H9 (cell line): Measurements from ENCODE around the gene ABR. TPM values are rescaled to one million over a fixed set of nuclear protein-coding genes. Genes with fewer than 3 reads are reported as not detected.

Experiments used
- DNase-seq: peaks from one replicate; pipeline ENCODE4 v3.0.0-alpha.2; 2017
- H2AFZ ChIP-seq: one replicate; pipeline ENCODE4 v1.6.1; 2013; ENCODE audit warnings: mild to moderate bottlenecking, low read length, control low read depth, moderate library complexity
- H2AK5ac ChIP-seq: 2 replicates; pipeline ENCODE4 v1.6.1; 2013; ENCODE audit warnings: low read length, control low read depth, mixed read lengths; ENCODE audit not compliant: insufficient read length
- H2BK120ac ChIP-seq: one replicate; pipeline ENCODE4 v1.6.1; 2013; ENCODE audit warnings: low read depth, mild to moderate bottlenecking, low read length, control low read depth, inconsistent platforms; ENCODE audit not compliant: poor library complexity, severe bottlenecking
- H2BK12ac ChIP-seq: 2 replicates; pipeline ENCODE4 v1.6.1; 2013; ENCODE audit warnings: low read length, control low read depth, mixed read lengths, low read depth; ENCODE audit not compliant: insufficient read length
- H2BK15ac ChIP-seq: 2 replicates; pipeline ENCODE4 v1.6.1; 2013; ENCODE audit warnings: low read depth, low read length, control low read depth
- H2BK20ac ChIP-seq: one replicate; pipeline ENCODE4 v1.6.1; 2013; ENCODE audit warnings: low read depth, mild to moderate bottlenecking, low read length, control low read depth, inconsistent platforms; ENCODE audit not compliant: poor library complexity, severe bottlenecking
- H2BK5ac ChIP-seq: 2 replicates; pipeline ENCODE4 v1.6.1; 2013; ENCODE audit warnings: low read length, control low read depth, mixed read lengths; ENCODE audit not compliant: insufficient read length
- H3K14ac ChIP-seq: 2 replicates; pipeline ENCODE4 v1.6.1; 2013; ENCODE audit warnings: low read length, control low read depth; ENCODE audit not compliant: insufficient read depth
- H3K18ac ChIP-seq: 2 replicates; pipeline ENCODE4 v1.6.1; 2013; ENCODE audit warnings: low read depth, mild to moderate bottlenecking, mixed read lengths, low read length, control low read depth; ENCODE audit not compliant: insufficient read length
- H3K23ac ChIP-seq: 2 replicates; pipeline ENCODE4 v1.6.1; 2013; ENCODE audit warnings: low read length, control low read depth, mixed read lengths, low read depth; ENCODE audit not compliant: insufficient read length
- H3K23me2 ChIP-seq: 2 replicates; pipeline ENCODE4 v1.6.1; 2013; ENCODE audit warnings: low read depth, mild to moderate bottlenecking, mixed read lengths, low read length, control low read depth; ENCODE audit not compliant: insufficient read length, poor library complexity, severe bottlenecking
- H3K27ac ChIP-seq: 2 replicates; pipeline ENCODE4 v1.5.1; 2013; ENCODE audit warnings: low read length, control low read depth, mixed read lengths, low read depth; ENCODE audit not compliant: insufficient read length
- H3K27me3 ChIP-seq: 2 replicates; pipeline ENCODE4 v1.6.1; 2013; ENCODE audit warnings: low read length, control low read depth, inconsistent platforms; ENCODE audit not compliant: insufficient read depth
- H3K4ac ChIP-seq: 2 replicates; pipeline ENCODE4 v1.6.1; 2013; ENCODE audit warnings: low read depth, mild to moderate bottlenecking, control low read depth, inconsistent platforms, low read length, moderate library complexity
- H3K4me1 ChIP-seq: 2 replicates; pipeline ENCODE4 v1.6.1; 2013; ENCODE audit warnings: low read length, control low read depth, inconsistent platforms; ENCODE audit not compliant: insufficient read depth
- H3K4me2 ChIP-seq: 2 replicates; pipeline ENCODE4 v1.6.1; 2013; ENCODE audit warnings: low read length, control low read depth, mixed read lengths; ENCODE audit not compliant: insufficient read length, insufficient read depth
- H3K56ac ChIP-seq: 2 replicates; pipeline ENCODE4 v1.6.1; 2013; ENCODE audit warnings: low read depth, mild to moderate bottlenecking, mixed read lengths, low read length, control low read depth; ENCODE audit not compliant: insufficient read length
- H3K79me1 ChIP-seq: 2 replicates; pipeline ENCODE4 v1.6.1; 2013; ENCODE audit warnings: low read depth, mild to moderate bottlenecking, moderate library complexity, low read length, control low read depth, inconsistent platforms; ENCODE audit not compliant: insufficient read depth, poor library complexity, severe bottlenecking
- H3K79me2 ChIP-seq: 2 replicates; pipeline ENCODE4 v1.6.1; 2013; ENCODE audit warnings: low read length, control low read depth, inconsistent platforms; ENCODE audit not compliant: insufficient read depth
- H3K9ac ChIP-seq: 2 replicates; pipeline ENCODE4 v1.6.1; 2013; ENCODE audit warnings: low read length, control low read depth, mixed read lengths; ENCODE audit not compliant: insufficient read length; ENCODE audit errors: extremely low read depth
- H3K9me3 ChIP-seq: one replicate; pipeline ENCODE4 v1.6.1; 2013; ENCODE audit warnings: low read depth, low read length, inconsistent platforms; ENCODE audit not compliant: control insufficient read depth
- H3T11ph ChIP-seq: one replicate; pipeline ENCODE4 v1.6.1; 2013; ENCODE audit warnings: mild to moderate bottlenecking, low read length, control low read depth, inconsistent platforms
- H4K20me1 ChIP-seq: one replicate; pipeline ENCODE4 v1.6.1; 2013; ENCODE audit not compliant: control insufficient read depth, insufficient read length, insufficient read depth
- H4K5ac ChIP-seq: 2 replicates; pipeline ENCODE4 v1.6.1; 2013; ENCODE audit warnings: low read depth, mild to moderate bottlenecking, mixed read lengths, low read length, control low read depth; ENCODE audit not compliant: insufficient read length
- H4K8ac ChIP-seq: replicated peaks from 2 replicates; pipeline ENCODE4 v1.6.1; 2013; ENCODE audit warnings: low read length, control low read depth, mixed read lengths, low read depth; ENCODE audit not compliant: insufficient read length
- H4K91ac ChIP-seq: 2 replicates; pipeline ENCODE4 v1.6.1; 2013; ENCODE audit warnings: low read depth, mild to moderate bottlenecking, moderate library complexity, mixed read lengths, low read length, control low read depth; ENCODE audit not compliant: insufficient read length
- H3K27ac Mint-ChIP-seq, 3 experiments: 2 replicates in 2 of 3; 3 replicates in 1 of 3; pipeline ENCODE4 v1.8.0; 2020 to 2021; ENCODE audit warnings: mixed read lengths in 3 of 3, mild to moderate bottlenecking in 1 of 3, moderate library complexity in 1 of 3
- H3K27me3 Mint-ChIP-seq: 2 replicates; pipeline ENCODE4 v1.8.0; 2021; ENCODE audit warnings: low read depth, mild to moderate bottlenecking, moderate library complexity, mixed read lengths
- H3K36me3 Mint-ChIP-seq, 3 experiments: 2 replicates in 2 of 3; 3 replicates in 1 of 3; pipeline ENCODE4 v1.8.0; 2020 to 2021; ENCODE audit warnings: low read depth in 3 of 3, mixed read lengths in 3 of 3; ENCODE audit not compliant: insufficient read depth in 1 of 3
- H3K4me1 Mint-ChIP-seq, 2 experiments: 2 replicates each; pipeline ENCODE4 v1.8.0; 2020; ENCODE audit warnings: mixed read lengths in 2 of 2
- H3K4me3 Mint-ChIP-seq, 2 experiments: 2 replicates in 1 of 2; 3 replicates in 1 of 2; pipeline ENCODE4 v1.8.0; 2020 to 2021; ENCODE audit warnings: mild to moderate bottlenecking in 2 of 2, mixed read lengths in 2 of 2, moderate library complexity in 1 of 2
- H3K9me3 Mint-ChIP-seq, 2 experiments: 2 replicates in 1 of 2; 3 replicates in 1 of 2; pipeline ENCODE4 v1.8.0; 2020; ENCODE audit warnings: mild to moderate bottlenecking in 2 of 2, mixed read lengths in 2 of 2, moderate library complexity in 1 of 2
- WGBS: extraction: QIAGEN DNeasy Blood & Tissue Kit; methylation state at CpG from one replicate; pipeline ENCODE4 v1.1.7; 2013; ENCODE audit warnings: missing lambda C conversion rate, low lambda C conversion rate, mixed read lengths; ENCODE audit not compliant: insufficient read length; ENCODE audit errors: extremely low coverage; 5-methylcytosine and 5-hydroxymethylcytosine counted together
- total RNA-seq: library from RNA; stranded (reverse); gene quantifications from 2 replicates; pipeline ENCODE4 v1.2.1, GENCODE V29; 2021
- TF ChIP-seq, protein P1 (sequence below): fragments of 200-600 bp; sonication (generic); conservative IDR thresholded peaks from 3 replicates; pipeline ENCODE4 v1.8.0; 2021; ENCODE audit warnings: antibody characterized with exemption, mild to moderate bottlenecking

ABR gene
- total RNA-seq, 1 experiment from 2014 or later, result 34.7 TPM

GRCh38 chr17:1011138-1011537 is 168.6 kb downstream of the ABR start:
- H2AK5ac ChIP-seq, result no peak overlapping the region
- H2BK12ac ChIP-seq, result no peak overlapping the region
- Mint-ChIP-seq H3K4me1 (no peaks in the 10 kb centered on the region), H3K36me3 (no peaks in the 10 kb centered on the region), H3K4me3 (no peak overlapping the region), H3K27me3 (0 out of 2 replicates have a peak, but pooled peaks cover 2% of the 10 kb centered on the region), H3K27ac (no peak overlapping the region), H3K9me3 (no peaks in the 10 kb centered on the region)
- no peak overlapping the region for H3K27ac ChIP-seq
- H4K20me1 ChIP-seq, result no peaks in the 10 kb centered on the region
- TF ChIP-seq, protein P1, sequence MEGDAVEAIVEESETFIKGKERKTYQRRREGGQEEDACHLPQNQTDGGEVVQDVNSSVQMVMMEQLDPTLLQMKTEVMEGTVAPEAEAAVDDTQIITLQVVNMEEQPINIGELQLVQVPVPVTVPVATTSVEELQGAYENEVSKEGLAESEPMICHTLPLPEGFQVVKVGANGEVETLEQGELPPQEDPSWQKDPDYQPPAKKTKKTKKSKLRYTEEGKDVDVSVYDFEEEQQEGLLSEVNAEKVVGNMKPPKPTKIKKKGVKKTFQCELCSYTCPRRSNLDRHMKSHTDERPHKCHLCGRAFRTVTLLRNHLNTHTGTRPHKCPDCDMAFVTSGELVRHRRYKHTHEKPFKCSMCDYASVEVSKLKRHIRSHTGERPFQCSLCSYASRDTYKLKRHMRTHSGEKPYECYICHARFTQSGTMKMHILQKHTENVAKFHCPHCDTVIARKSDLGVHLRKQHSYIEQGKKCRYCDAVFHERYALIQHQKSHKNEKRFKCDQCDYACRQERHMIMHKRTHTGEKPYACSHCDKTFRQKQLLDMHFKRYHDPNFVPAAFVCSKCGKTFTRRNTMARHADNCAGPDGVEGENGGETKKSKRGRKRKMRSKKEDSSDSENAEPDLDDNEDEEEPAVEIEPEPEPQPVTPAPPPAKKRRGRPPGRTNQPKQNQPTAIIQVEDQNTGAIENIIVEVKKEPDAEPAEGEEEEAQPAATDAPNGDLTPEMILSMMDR, result no peak
- no peak overlapping the region for H2BK20ac ChIP-seq
- no peak overlapping the region for H3K4ac ChIP-seq
- H3K23ac ChIP-seq, result no peak overlapping the region
- no peaks in the 10 kb centered on the region for H3K4me1 ChIP-seq
- no peaks in the 10 kb centered on the region for H3K9me3 ChIP-seq
- no peaks in the 10 kb centered on the region for H3K79me1 ChIP-seq
- no peaks in the 10 kb centered on the region for H3K79me2 ChIP-seq
- H3K27me3 ChIP-seq, result no peaks in the 10 kb centered on the region
- H3K4me2 ChIP-seq, result no peak overlapping the region
- no peak overlapping the region for H2BK15ac ChIP-seq
- no peak overlapping the region for H2BK120ac ChIP-seq
- H3K56ac ChIP-seq, result no peak overlapping the region
- H4K91ac ChIP-seq, result no peak overlapping the region
- no peak overlapping the region for H2AFZ ChIP-seq
- H3K18ac ChIP-seq, result no peak overlapping the region
- H3K9ac ChIP-seq, result no peak overlapping the region
- H3K23me2 ChIP-seq, result no peaks in the 10 kb centered on the region
- H3K14ac ChIP-seq, result no peak overlapping the region
- H4K5ac ChIP-seq, result no peak overlapping the region
- no peak for DNase-seq
- no peak overlapping the region for H3T11ph ChIP-seq
- no CpG with 5 or more reads among the region's 10 CpGs for WGBS
- no peak overlapping the region for H2BK5ac ChIP-seq
- H4K8ac ChIP-seq, result no peak overlapping the region
